ENCODE measurements around the gene PIK3C2G.

Gene PIK3C2G

DNA sequence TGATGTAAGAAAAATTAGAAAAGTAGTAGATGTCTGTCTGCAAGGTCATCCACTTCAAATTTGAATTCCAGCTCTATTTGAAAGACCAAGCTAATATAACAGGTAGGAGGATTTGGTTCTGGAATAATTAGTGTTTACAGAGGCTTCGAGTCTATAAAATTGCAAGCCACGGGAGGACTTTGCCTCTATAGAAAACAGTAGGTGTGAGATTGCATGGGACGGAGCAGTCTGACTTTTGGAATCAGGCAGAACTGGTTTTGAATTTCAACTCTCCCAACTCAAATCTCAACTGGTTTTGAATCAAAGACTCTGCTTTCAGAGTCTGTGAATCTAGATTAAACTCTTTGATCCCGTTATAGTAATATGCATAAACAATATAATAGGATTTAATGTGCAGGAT lies 82.4 kb downstream of the PIK3C2G start:
- Histone ChIP-seq H3K9me3 (ENCODE audit: control insufficient read depth in 2 of 2, low read length in 2 of 2) (no peaks in the 10 kb centered on the region), H3K4me1 (ENCODE audit: control insufficient read depth, insufficient read depth, low read length) (no peaks in the 10 kb centered on the region), H3K27ac (ENCODE audit: low read length) (no peak overlapping the region), H3K9ac (ENCODE audit: low read length in 2 of 2) (no peak overlapping the region), H3K27me3 (ENCODE audit: control insufficient read depth in 1 of 2, insufficient read depth in 2 of 2, low read length in 2 of 2) (no peaks in the 10 kb centered on the region), H3K4me3 (ENCODE audit: low read length in 2 of 2) (no peak overlapping the region), H3K36me3 (ENCODE audit: control insufficient read depth in 2 of 2, insufficient read depth in 2 of 2, low read length in 2 of 2) (no peaks in the 10 kb centered on the region)

GRCh38 chr12:18345021-18345735 lies 83.9 kb downstream of the PIK3C2G start:
- H3K4me1 ChIP-seq (ENCODE audit: control insufficient read depth, insufficient read depth, low read length) = no peaks in the 10 kb centered on the region
- H3K9ac ChIP-seq (ENCODE audit: low read length in 2 of 2) = no peak overlapping the region
- H3K27me3 ChIP-seq (ENCODE audit: control insufficient read depth in 1 of 2, insufficient read depth in 2 of 2, low read length in 2 of 2) = no peaks in the 10 kb centered on the region
- no peaks in the 10 kb centered on the region for H3K9me3 ChIP-seq (ENCODE audit: control insufficient read depth in 2 of 2, low read length in 2 of 2)
- no peaks in the 10 kb centered on the region for H3K36me3 ChIP-seq (ENCODE audit: control insufficient read depth in 2 of 2, insufficient read depth in 2 of 2, low read length in 2 of 2)
- H3K4me3 ChIP-seq (ENCODE audit: low read length in 2 of 2) = no peak overlapping the region
- no peak overlapping the region for H3K27ac ChIP-seq (ENCODE audit: low read length)

DNA sequence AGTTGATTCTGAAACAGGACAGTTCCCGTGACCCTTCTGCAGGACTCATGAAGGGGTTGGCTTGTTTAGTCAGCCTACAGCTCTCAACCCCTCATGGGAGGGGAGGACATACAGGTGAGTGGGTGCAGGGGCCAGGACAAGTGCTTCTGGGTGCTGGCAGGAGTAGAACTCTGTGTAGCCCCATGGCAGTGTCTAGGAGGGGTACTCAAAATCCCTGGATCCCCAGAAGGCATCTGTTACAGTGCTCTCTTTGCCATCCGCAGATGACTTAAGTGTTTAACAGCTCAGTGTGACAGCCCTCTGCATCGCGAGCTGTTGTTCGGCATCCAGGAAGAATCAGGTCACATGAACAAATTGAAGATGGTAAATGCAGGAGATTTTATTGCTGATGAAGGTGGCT lies 91.0 kb downstream of the PIK3C2G start:
- no peaks in the 10 kb centered on the region for H3K4me1 ChIP-seq (ENCODE audit: control insufficient read depth, insufficient read depth, low read length)
- no peak overlapping the region for H3K27ac ChIP-seq (ENCODE audit: low read length)
- no peaks in the 10 kb centered on the region for H3K36me3 ChIP-seq (ENCODE audit: control insufficient read depth in 2 of 2, insufficient read depth in 2 of 2, low read length in 2 of 2)
- no peak overlapping the region for H3K4me3 ChIP-seq (ENCODE audit: low read length in 2 of 2)
- no peaks in the 10 kb centered on the region for H3K27me3 ChIP-seq (ENCODE audit: control insufficient read depth in 1 of 2, insufficient read depth in 2 of 2, low read length in 2 of 2)
- H3K9ac ChIP-seq (ENCODE audit: low read length in 2 of 2) = no peak overlapping the region
- no peaks in the 10 kb centered on the region for H3K9me3 ChIP-seq (ENCODE audit: control insufficient read depth in 2 of 2, low read length in 2 of 2)

GRCh38 chr12:18355429-18355828 lies 94.1 kb downstream of the PIK3C2G start:
- Histone ChIP-seq H3K27me3 (ENCODE audit: control insufficient read depth in 1 of 2, insufficient read depth in 2 of 2, low read length in 2 of 2) (no peaks in the 10 kb centered on the region), H3K4me3 (ENCODE audit: low read length in 2 of 2) (no peak overlapping the region), H3K36me3 (ENCODE audit: control insufficient read depth in 2 of 2, insufficient read depth in 2 of 2, low read length in 2 of 2) (no peaks in the 10 kb centered on the region), H3K27ac (ENCODE audit: low read length) (no peak overlapping the region), H3K9ac (ENCODE audit: low read length in 2 of 2) (no peak overlapping the region), H3K4me1 (ENCODE audit: control insufficient read depth, insufficient read depth, low read length) (no peaks in the 10 kb centered on the region), H3K9me3 (ENCODE audit: control insufficient read depth in 2 of 2, low read length in 2 of 2) (no peaks in the 10 kb centered on the region)

GRCh38 chr12:18358077-18358476 lies 96.8 kb downstream of the PIK3C2G start:
- H3K4me3 ChIP-seq (ENCODE audit: low read length in 2 of 2) = no peak overlapping the region
- H3K4me1 ChIP-seq (ENCODE audit: control insufficient read depth, insufficient read depth, low read length) = no peaks in the 10 kb centered on the region
- no peak overlapping the region for H3K27ac ChIP-seq (ENCODE audit: low read length)
- H3K27me3 ChIP-seq (ENCODE audit: control insufficient read depth in 1 of 2, insufficient read depth in 2 of 2, low read length in 2 of 2) = no peaks in the 10 kb centered on the region
- H3K9ac ChIP-seq (ENCODE audit: low read length in 2 of 2) = no peak overlapping the region
- H3K36me3 ChIP-seq (ENCODE audit: control insufficient read depth in 2 of 2, insufficient read depth in 2 of 2, low read length in 2 of 2) = no peaks in the 10 kb centered on the region
- H3K9me3 ChIP-seq (ENCODE audit: control insufficient read depth in 2 of 2, low read length in 2 of 2) = no peaks in the 10 kb centered on the region

DNA sequence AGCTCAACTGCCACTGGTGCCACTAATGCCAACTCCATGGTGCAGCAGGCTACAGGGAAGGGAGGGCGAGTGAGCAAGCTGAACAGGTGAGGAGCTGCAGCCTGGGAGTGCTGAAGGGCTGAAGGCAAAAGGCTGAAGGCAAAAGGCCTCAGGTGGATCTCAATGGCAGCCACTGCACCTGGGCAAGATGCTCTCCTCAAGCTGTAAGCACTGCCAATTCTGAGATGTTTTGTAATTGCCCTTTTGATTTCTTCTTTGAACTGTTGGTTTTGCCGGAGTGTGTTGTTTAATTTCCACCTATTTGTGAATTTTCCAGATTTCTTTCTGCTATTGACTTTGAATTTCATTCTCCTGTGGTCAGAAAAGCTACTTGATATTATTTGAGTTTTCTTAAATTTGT lies 97.6 kb downstream of the PIK3C2G start:
- H3K36me3 ChIP-seq (ENCODE audit: control insufficient read depth in 2 of 2, insufficient read depth in 2 of 2, low read length in 2 of 2) = no peaks in the 10 kb centered on the region
- no peaks in the 10 kb centered on the region for H3K9me3 ChIP-seq (ENCODE audit: control insufficient read depth in 2 of 2, low read length in 2 of 2)
- H3K27me3 ChIP-seq (ENCODE audit: control insufficient read depth in 1 of 2, insufficient read depth in 2 of 2, low read length in 2 of 2) = no peaks in the 10 kb centered on the region

DNA sequence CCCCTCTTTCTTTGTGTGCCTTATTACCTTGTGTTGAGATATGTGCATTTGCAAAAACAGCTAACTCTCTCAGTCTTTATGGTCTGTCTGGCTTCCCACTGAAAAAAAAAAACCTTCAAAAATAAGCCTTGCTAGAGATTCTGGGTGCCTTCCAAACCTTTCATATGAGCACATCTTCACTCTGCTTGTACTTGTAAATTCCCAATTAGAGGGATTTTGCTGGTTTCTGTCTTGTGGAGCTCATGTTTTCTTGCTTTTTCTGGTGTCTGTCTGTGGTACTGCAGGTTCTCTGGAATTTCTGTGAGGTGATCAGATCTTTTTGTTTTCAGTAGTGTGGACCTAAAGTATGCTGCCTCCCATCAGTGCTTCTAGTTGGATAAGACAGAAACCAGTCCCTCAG lies 100.1 kb downstream of the PIK3C2G start:
- Histone ChIP-seq H3K27me3 (ENCODE audit: control insufficient read depth in 1 of 2, insufficient read depth in 2 of 2, low read length in 2 of 2) (no peaks in the 10 kb centered on the region), H3K36me3 (ENCODE audit: control insufficient read depth in 2 of 2, insufficient read depth in 2 of 2, low read length in 2 of 2) (no peaks in the 10 kb centered on the region), H3K9ac (ENCODE audit: low read length in 2 of 2) (no peak overlapping the region), H3K9me3 (ENCODE audit: control insufficient read depth in 2 of 2, low read length in 2 of 2) (no peaks in the 10 kb centered on the region), H3K4me1 (ENCODE audit: control insufficient read depth, insufficient read depth, low read length) (no peaks in the 10 kb centered on the region), H3K27ac (ENCODE audit: low read length) (no peak overlapping the region), H3K4me3 (ENCODE audit: low read length in 2 of 2) (no peak overlapping the region)

More for the DNA sequence above, 97.6 kb downstream of the PIK3C2G start:
- Histone ChIP-seq H3K4me1 (ENCODE audit: control insufficient read depth, insufficient read depth, low read length) (no peaks in the 10 kb centered on the region), H3K4me3 (ENCODE audit: low read length in 2 of 2) (no peak overlapping the region), H3K27ac (ENCODE audit: low read length) (no peak overlapping the region), H3K9ac (ENCODE audit: low read length in 2 of 2) (no peak overlapping the region)

DNA sequence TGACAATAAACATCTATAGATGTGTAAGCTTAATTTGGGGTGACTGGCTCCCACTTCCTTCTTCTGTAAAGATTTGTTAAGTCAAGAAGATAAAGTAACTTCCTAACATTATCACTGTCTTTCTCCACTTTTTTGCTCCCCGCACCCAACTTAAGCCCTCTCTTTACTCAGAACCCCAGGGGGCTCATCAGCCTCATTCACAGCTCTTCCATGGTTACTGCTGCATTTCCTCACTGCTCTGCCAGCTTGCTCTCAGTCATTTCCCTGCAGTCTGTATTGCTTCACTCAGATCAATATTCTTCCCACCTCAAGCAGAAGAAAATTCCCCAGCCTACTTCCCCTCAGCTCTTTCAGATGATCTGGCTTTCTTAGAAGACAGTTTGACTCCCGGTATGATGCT lies 102.0 kb downstream of the PIK3C2G start:
- no peaks in the 10 kb centered on the region for H3K4me1 ChIP-seq (ENCODE audit: control insufficient read depth, insufficient read depth, low read length)
- H3K9me3 ChIP-seq (ENCODE audit: control insufficient read depth in 2 of 2, low read length in 2 of 2) = no peaks in the 10 kb centered on the region
- no peak overlapping the region for H3K27ac ChIP-seq (ENCODE audit: low read length)
- no peak overlapping the region for H3K9ac ChIP-seq (ENCODE audit: low read length in 2 of 2)
- H3K4me3 ChIP-seq (ENCODE audit: low read length in 2 of 2) = no peak overlapping the region
- H3K27me3 ChIP-seq (ENCODE audit: control insufficient read depth in 1 of 2, insufficient read depth in 2 of 2, low read length in 2 of 2) = no peaks in the 10 kb centered on the region
- no peaks in the 10 kb centered on the region for H3K36me3 ChIP-seq (ENCODE audit: control insufficient read depth in 2 of 2, insufficient read depth in 2 of 2, low read length in 2 of 2)

GRCh38 chr12:18368594-18368993 lies 107.3 kb downstream of the PIK3C2G start:
- H3K9ac ChIP-seq (ENCODE audit: low read length in 2 of 2) = no peak overlapping the region
- H3K4me1 ChIP-seq (ENCODE audit: control insufficient read depth, insufficient read depth, low read length) = no peaks in the 10 kb centered on the region
- no peak overlapping the region for H3K27ac ChIP-seq (ENCODE audit: low read length)
- H3K4me3 ChIP-seq (ENCODE audit: low read length in 2 of 2) = no peak overlapping the region
- no peaks in the 10 kb centered on the region for H3K36me3 ChIP-seq (ENCODE audit: control insufficient read depth in 2 of 2, insufficient read depth in 2 of 2, low read length in 2 of 2)
- no peaks in the 10 kb centered on the region for H3K9me3 ChIP-seq (ENCODE audit: control insufficient read depth in 2 of 2, low read length in 2 of 2)
- H3K27me3 ChIP-seq (ENCODE audit: control insufficient read depth in 1 of 2, insufficient read depth in 2 of 2, low read length in 2 of 2) = no peaks in the 10 kb centered on the region

GRCh38 chr12:18373181-18373580 lies 111.9 kb downstream of the PIK3C2G start:
- Histone ChIP-seq H3K9me3 (ENCODE audit: control insufficient read depth in 2 of 2, low read length in 2 of 2) (peaks cover 0 to 4% of the 10 kb centered on the region in 2 donors), H3K36me3 (ENCODE audit: control insufficient read depth in 2 of 2, insufficient read depth in 2 of 2, low read length in 2 of 2) (no peaks in the 10 kb centered on the region), H3K9ac (ENCODE audit: low read length in 2 of 2) (no peak overlapping the region), H3K4me3 (ENCODE audit: low read length in 2 of 2) (no peak overlapping the region), H3K27me3 (ENCODE audit: control insufficient read depth in 1 of 2, insufficient read depth in 2 of 2, low read length in 2 of 2) (no peaks in the 10 kb centered on the region), H3K27ac (ENCODE audit: low read length) (no peak overlapping the region), H3K4me1 (ENCODE audit: control insufficient read depth, insufficient read depth, low read length) (no peaks in the 10 kb centered on the region)

- H3K27me3 ChIP-seq (ENCODE audit: control insufficient read depth in 1 of 2, insufficient read depth in 2 of 2, low read length in 2 of 2) = no peaks in the 10 kb centered on the region
- no peak overlapping the region for H3K9ac ChIP-seq (ENCODE audit: low read length in 2 of 2)
- H3K9me3 ChIP-seq (ENCODE audit: control insufficient read depth in 2 of 2, low read length in 2 of 2) = peaks cover 0 to 4% of the 10 kb centered on the region in 2 donors
- no peak overlapping the region for H3K4me3 ChIP-seq (ENCODE audit: low read length in 2 of 2)
- H3K36me3 ChIP-seq (ENCODE audit: control insufficient read depth in 2 of 2, insufficient read depth in 2 of 2, low read length in 2 of 2) = no peaks in the 10 kb centered on the region
- no peaks in the 10 kb centered on the region for H3K4me1 ChIP-seq (ENCODE audit: control insufficient read depth, insufficient read depth, low read length)
- no peak overlapping the region for H3K27ac ChIP-seq (ENCODE audit: low read length)
Observed at GRCh38 chr12:18375131-18375530, 113.8 kb downstream of the PIK3C2G start.
